HepG2 (cell line): ENCODE data around the gene TTBK1. TPM values are rescaled to one million over a fixed set of nuclear protein-coding genes. Genes with fewer than 3 reads are reported as not detected.

Experiments
- ATF3 ChIP-seq: sonication (generic); formaldehyde crosslinking; IDR thresholded peaks from 2 replicates; pipeline ENCODE4 v1.4.0; 2020; ENCODE audit warnings: missing genetic modification reagents
- CHD4 ChIP-seq: fragments of 200-600 bp; sonication (generic); IDR thresholded peaks from 2 replicates; pipeline ENCODE4 v1.7.0; 2017; ENCODE audit warnings: mild to moderate bottlenecking, low read length, borderline replicate concordance
- FOXC1 ChIP-seq: sonication (generic); formaldehyde crosslinking; IDR thresholded peaks from 2 replicates; pipeline ENCODE4 v1.8.0; 2022; ENCODE audit warnings: mild to moderate bottlenecking, missing genetic modification reagents, borderline replicate concordance
- HNRNPK ChIP-seq: fragments of 200-400 bp; formaldehyde crosslinking; IDR thresholded peaks from 2 replicates; pipeline ENCODE4 v1.6.1; 2018; ENCODE audit warnings: low read length, low read depth, moderate library complexity, mild to moderate bottlenecking; ENCODE audit not compliant: poor library complexity, severe bottlenecking
- MXD4 ChIP-seq: IDR thresholded peaks from 2 replicates; pipeline ENCODE4 v1.6.1; 2016; ENCODE audit warnings: mild to moderate bottlenecking, missing biosample characterization, missing genetic modification reagents
- NAIF1 ChIP-seq: sonication (generic); formaldehyde crosslinking; IDR thresholded peaks from 2 replicates; pipeline ENCODE4 v1.5.0; 2020; ENCODE audit warnings: mild to moderate bottlenecking, missing genetic modification reagents, borderline replicate concordance
- NFKBIZ ChIP-seq: IDR thresholded peaks from 2 replicates; pipeline ENCODE4 v1.6.1; 2018; ENCODE audit warnings: missing genetic modification reagents, missing compliant biosample characterization
- PHF5A ChIP-seq: IDR thresholded peaks from one replicate; pipeline ENCODE4 v1.6.1; 2018; ENCODE audit warnings: low read depth, missing genetic modification reagents; ENCODE audit not compliant: unreplicated experiment
- PLSCR1 ChIP-seq: sonication (generic); formaldehyde crosslinking; IDR thresholded peaks from 2 replicates; pipeline ENCODE4 v1.5.0; 2020; ENCODE audit warnings: missing genetic modification reagents, mild to moderate bottlenecking, borderline replicate concordance
- RCOR2 ChIP-seq: IDR thresholded peaks from 2 replicates; pipeline ENCODE4 v1.6.1; 2016; ENCODE audit warnings: missing biosample characterization, missing genetic modification reagents
- SKIL ChIP-seq: sonication (generic); formaldehyde crosslinking; IDR thresholded peaks from 2 replicates; pipeline ENCODE4 v1.8.0; 2022; ENCODE audit warnings: missing genetic modification reagents, mild to moderate bottlenecking, moderate library complexity, borderline replicate concordance
- SRF ChIP-seq: IDR thresholded peaks from 2 replicates; pipeline ENCODE4 v1.6.1; 2011; ENCODE audit warnings: mild to moderate bottlenecking, low read depth, low read length, moderate library complexity
- STAT6 ChIP-seq: sonication (generic); formaldehyde crosslinking; IDR thresholded peaks from 2 replicates; pipeline ENCODE4 v1.4.0; 2020; ENCODE audit warnings: missing genetic modification reagents, mild to moderate bottlenecking, borderline replicate concordance
- ZBTB42 ChIP-seq: sonication (generic); formaldehyde crosslinking; IDR thresholded peaks from 2 replicates; pipeline ENCODE4 v1.5.0; 2020; ENCODE audit warnings: mild to moderate bottlenecking, missing genetic modification reagents
- ZNF431 ChIP-seq: sonication (generic); formaldehyde crosslinking; IDR thresholded peaks from 2 replicates; pipeline ENCODE4 v1.9.0; 2022; ENCODE audit warnings: missing genetic modification reagents, low read depth, mild to moderate bottlenecking, borderline replicate concordance
- ZNF44 ChIP-seq: sonication (generic); formaldehyde crosslinking; IDR thresholded peaks from 2 replicates; pipeline ENCODE4 v1.5.1; 2020; ENCODE audit warnings: mild to moderate bottlenecking, missing genetic modification reagents
- ZNF792 ChIP-seq: IDR thresholded peaks from 2 replicates; pipeline ENCODE4 v1.6.1; 2016
- polyA plus RNA-seq, 8 experiments: library from polyadenylated mRNA; depleted of rRNA in 3 of 8; stranded (reverse) in 7 of 8; unstranded in 1 of 8; fragments of >200 nt; fragmentation: Illumina TruSeq in 4 of 8; extraction: Trizol in 4 of 8; gene quantifications; 2 replicates each; pipeline versions ENCODE4 v1.2.1 to v1.2.3, GENCODE V29; 2011 to 2016; ENCODE audit warnings: low read depth in 4 of 8, missing spikeins in 1 of 8, mixed read lengths in 1 of 8; ENCODE audit not compliant: insufficient read depth in 1 of 8
- total RNA-seq, 5 experiments: library from RNA; depleted of rRNA; stranded (reverse); fragments of >200 nt; fragmentation: Illumina TruSeq; extraction: Trizol; gene quantifications; 2 replicates each; pipeline ENCODE4 v1.2.3, GENCODE V29; 2016; ENCODE audit warnings: low read depth in 1 of 5
- TF ChIP-seq, protein P1 (sequence below): IDR thresholded peaks from 2 replicates; pipeline ENCODE4 v1.4.0; 2020; ENCODE audit warnings: mild to moderate bottlenecking, missing genetic modification reagents

TTBK1 gene
- total and polyA plus RNA-seq, 2 of the 13 experiments (the other 11 are each of a cell fraction or from before 2014, with no cell fraction given): 0.24 to 0.33 TPM

GRCh38 chr6:43308101-43308989, 65.1 kb downstream of the TTBK1 start, which contains the start of gene CRIP3 (continued):
- TF ChIP-seq, protein P1, sequence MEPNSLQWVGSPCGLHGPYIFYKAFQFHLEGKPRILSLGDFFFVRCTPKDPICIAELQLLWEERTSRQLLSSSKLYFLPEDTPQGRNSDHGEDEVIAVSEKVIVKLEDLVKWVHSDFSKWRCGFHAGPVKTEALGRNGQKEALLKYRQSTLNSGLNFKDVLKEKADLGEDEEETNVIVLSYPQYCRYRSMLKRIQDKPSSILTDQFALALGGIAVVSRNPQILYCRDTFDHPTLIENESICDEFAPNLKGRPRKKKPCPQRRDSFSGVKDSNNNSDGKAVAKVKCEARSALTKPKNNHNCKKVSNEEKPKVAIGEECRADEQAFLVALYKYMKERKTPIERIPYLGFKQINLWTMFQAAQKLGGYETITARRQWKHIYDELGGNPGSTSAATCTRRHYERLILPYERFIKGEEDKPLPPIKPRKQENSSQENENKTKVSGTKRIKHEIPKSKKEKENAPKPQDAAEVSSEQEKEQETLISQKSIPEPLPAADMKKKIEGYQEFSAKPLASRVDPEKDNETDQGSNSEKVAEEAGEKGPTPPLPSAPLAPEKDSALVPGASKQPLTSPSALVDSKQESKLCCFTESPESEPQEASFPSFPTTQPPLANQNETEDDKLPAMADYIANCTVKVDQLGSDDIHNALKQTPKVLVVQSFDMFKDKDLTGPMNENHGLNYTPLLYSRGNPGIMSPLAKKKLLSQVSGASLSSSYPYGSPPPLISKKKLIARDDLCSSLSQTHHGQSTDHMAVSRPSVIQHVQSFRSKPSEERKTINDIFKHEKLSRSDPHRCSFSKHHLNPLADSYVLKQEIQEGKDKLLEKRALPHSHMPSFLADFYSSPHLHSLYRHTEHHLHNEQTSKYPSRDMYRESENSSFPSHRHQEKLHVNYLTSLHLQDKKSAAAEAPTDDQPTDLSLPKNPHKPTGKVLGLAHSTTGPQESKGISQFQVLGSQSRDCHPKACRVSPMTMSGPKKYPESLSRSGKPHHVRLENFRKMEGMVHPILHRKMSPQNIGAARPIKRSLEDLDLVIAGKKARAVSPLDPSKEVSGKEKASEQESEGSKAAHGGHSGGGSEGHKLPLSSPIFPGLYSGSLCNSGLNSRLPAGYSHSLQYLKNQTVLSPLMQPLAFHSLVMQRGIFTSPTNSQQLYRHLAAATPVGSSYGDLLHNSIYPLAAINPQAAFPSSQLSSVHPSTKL (CRISPR knock-in tag): peak; percentile 29; the same call in 1 of the 2 replicates
- TF ChIP-seq SKIL (CRISPR knock-in tag): no peak
- 0 out of 2 replicates have a peak, but pooled peaks have one; percentile 2 for TF ChIP-seq ZBTB42 (CRISPR knock-in tag)
- TF ChIP-seq PHF5A: no peak
- no peak for TF ChIP-seq SRF
- TF ChIP-seq MXD4 (CRISPR knock-in tag): no peak; the same call in 1 of the 2 replicates
- no peak for TF ChIP-seq ZNF431 (CRISPR knock-in tag)
- no peak for TF ChIP-seq CHD4
- no peak for TF ChIP-seq PLSCR1 (CRISPR knock-in tag)
- TF ChIP-seq NFKBIZ (CRISPR knock-in tag): no peak
- TF ChIP-seq ZNF44 (CRISPR knock-in tag): no peak
- TF ChIP-seq ZNF792: peak; percentile 37; the same call in 1 of the 2 replicates
- no peak for TF ChIP-seq HNRNPK
- TF ChIP-seq RCOR2: 0 out of 2 replicates have a peak, but pooled peaks have one; percentile 28
- TF ChIP-seq FOXC1 (CRISPR knock-in tag): peak; percentile 38; the same call in 1 of the 2 replicates
- no peak for TF ChIP-seq STAT6 (CRISPR knock-in tag)
- TF ChIP-seq ATF3 (CRISPR knock-in tag): no peak
- TF ChIP-seq NAIF1 (CRISPR knock-in tag): no peak
